ENCODE data around the gene KREMEN1.

GRCh38 chr22:29079218-29079901 lies 6.5 kb downstream of the KREMEN1 start:
- TF ChIP-seq, protein P1, sequence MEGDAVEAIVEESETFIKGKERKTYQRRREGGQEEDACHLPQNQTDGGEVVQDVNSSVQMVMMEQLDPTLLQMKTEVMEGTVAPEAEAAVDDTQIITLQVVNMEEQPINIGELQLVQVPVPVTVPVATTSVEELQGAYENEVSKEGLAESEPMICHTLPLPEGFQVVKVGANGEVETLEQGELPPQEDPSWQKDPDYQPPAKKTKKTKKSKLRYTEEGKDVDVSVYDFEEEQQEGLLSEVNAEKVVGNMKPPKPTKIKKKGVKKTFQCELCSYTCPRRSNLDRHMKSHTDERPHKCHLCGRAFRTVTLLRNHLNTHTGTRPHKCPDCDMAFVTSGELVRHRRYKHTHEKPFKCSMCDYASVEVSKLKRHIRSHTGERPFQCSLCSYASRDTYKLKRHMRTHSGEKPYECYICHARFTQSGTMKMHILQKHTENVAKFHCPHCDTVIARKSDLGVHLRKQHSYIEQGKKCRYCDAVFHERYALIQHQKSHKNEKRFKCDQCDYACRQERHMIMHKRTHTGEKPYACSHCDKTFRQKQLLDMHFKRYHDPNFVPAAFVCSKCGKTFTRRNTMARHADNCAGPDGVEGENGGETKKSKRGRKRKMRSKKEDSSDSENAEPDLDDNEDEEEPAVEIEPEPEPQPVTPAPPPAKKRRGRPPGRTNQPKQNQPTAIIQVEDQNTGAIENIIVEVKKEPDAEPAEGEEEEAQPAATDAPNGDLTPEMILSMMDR (IDR thresholded peaks at IDR 0.05) = no peak
- TF ChIP-seq POLR2A (IDR thresholded peaks at IDR 0.05) = no peak
- no peak for TF ChIP-seq POLR2AphosphoS5 (IDR thresholded peaks at IDR 0.05)
- TF ChIP-seq EP300 (IDR thresholded peaks at IDR 0.05) = no peak

All from upper lobe of left lung (tissue), 4 donors.